Kidney (tissue), 14 donors: ENCODE results near the gene EPHA1. TPM values are rescaled to one million over a fixed set of nuclear protein-coding genes. Genes with fewer than 3 reads are reported as not detected.

Experiments
- DNase-seq, 5 donors: peaks; one replicate each; pipeline ENCODE4 v3.0.0-alpha.2; 2013 to 2020
- FAIRE-seq: peaks from 2 replicates; lab custom pipeline; 2012; peaks lifted over from hg19 to GRCh38; lab: Jason Lieb, UNC
- H3K27ac ChIP-seq, 2 donors: one replicate each; pipeline ENCODE4 v1.7.0; 2013; ENCODE audit warnings: low read depth in 2 of 2, low read length in 2 of 2, inconsistent platforms in 1 of 2
- H3K27me3 ChIP-seq: one replicate; pipeline ENCODE4 v1.7.1; 2013; ENCODE audit warnings: low read length, inconsistent platforms; ENCODE audit not compliant: control insufficient read depth, insufficient read depth
- H3K36me3 ChIP-seq, 3 donors: one replicate each; pipeline versions ENCODE4 v1.7.0 to v1.7.1; 2013; ENCODE audit warnings: low read length in 3 of 3, control low read depth in 1 of 3, inconsistent platforms in 1 of 3; ENCODE audit not compliant: insufficient read depth in 3 of 3, control insufficient read depth in 2 of 3
- H3K4me1 ChIP-seq, 3 donors: one replicate each; pipeline versions ENCODE4 v1.7.0 to v1.7.1; 2013; ENCODE audit warnings: low read length in 3 of 3, inconsistent platforms in 1 of 3, low read depth in 1 of 3; ENCODE audit not compliant: control insufficient read depth in 2 of 3, insufficient read depth in 2 of 3
- H3K4me3 ChIP-seq, 3 donors: one replicate each; pipeline versions ENCODE4 v1.7.0 to v1.8.1; 2013; ENCODE audit warnings: low read length in 3 of 3, control low read depth in 1 of 3, inconsistent platforms in 1 of 3
- H3K9ac ChIP-seq, 3 donors: one replicate each; pipeline versions ENCODE4 v1.7.0 to v1.7.1; 2013; ENCODE audit warnings: low read length in 3 of 3, control low read depth in 1 of 3, inconsistent platforms in 1 of 3
- H3K9me3 ChIP-seq, 3 donors: one replicate each; pipeline versions ENCODE4 v1.7.0 to v1.7.1; 2013; ENCODE audit warnings: low read length in 3 of 3, control low read depth in 1 of 3, inconsistent platforms in 1 of 3; ENCODE audit not compliant: control insufficient read depth in 2 of 3, insufficient read depth in 1 of 3
- CTCF ChIP-seq: IDR thresholded peaks from 3 replicates; pipeline ENCODE4 v1.5.1; 2012; ENCODE audit warnings: mild to moderate bottlenecking, moderate library complexity, borderline replicate concordance; ENCODE audit not compliant: insufficient read depth; ENCODE audit errors: extremely low read depth
- intact Hi-C: fragments of 100-400 bp; cut with DNase I; formaldehyde crosslinking; loops from one replicate; pipeline ENCODE4 v1.11.1; 2022
- polyA plus RNA-seq: library from polyadenylated mRNA; stranded (reverse); fragments of 350-450 nt; fragmentation: Illumina TruSeq; extraction: RNeasy Lipid Tissue Mini Kit (QIAGEN cat#74804); gene quantifications from one replicate; pipeline ENCODE4 v1.2.3, GENCODE V29; 2014; ENCODE audit warnings: low read depth, low replicate concordance; ENCODE audit not compliant: insufficient read depth
- total RNA-seq: library from RNA; stranded (reverse); fragmentation: NEBNext Ultra II Directional; extraction: Animal tissue kit (Norgen Biotek cat#: 25700); gene quantifications from one replicate; pipeline ENCODE4 v1.2.1, GENCODE V29; 2021
- donor health status: control.
- donor health status: control.
- donor health status: control.
- donor health status: control.
- donor health status: control.
- donor health status: DM: yes; HTN: yes; CAD: no.
- donor health status: Normal renal cell carcinoma (clear cell type).

Gene EPHA1
- total and polyA plus RNA-seq, 2 donors from 2014 or later, result 6.9 to 22.3 TPM

GRCh38 chr7:143380260-143380645 lies 28.4 kb downstream of the EPHA1 start:
- no peaks in the 10 kb centered on the region for H3K9me3 ChIP-seq
- peak overlapping the region; percentile 47 to 82 (median 75) for H3K4me3 ChIP-seq
- H3K4me1 ChIP-seq, result peaks cover 3 to 19% (median 7%) of the 10 kb centered on the region in 3 donors
- intact Hi-C loops, result no loop called here
- H3K36me3 ChIP-seq, result peaks cover 0 to 4% (median 0%) of the 10 kb centered on the region in 3 donors
- FAIRE-seq, result no peak
- peak overlapping the region; percentile 23 to 91 (median 87) for H3K9ac ChIP-seq
- TF ChIP-seq CTCF, result peak; percentile 82
- DNase-seq, result peak; percentile 93 to 96 (median 94)
- H3K27me3 ChIP-seq, result no peaks in the 10 kb centered on the region
- peak overlapping the region; percentile 97 to 98 for H3K27ac ChIP-seq

- FAIRE-seq (no peak), DNase-seq (peak in 1 of 5 donors; percentile 6)
- Histone ChIP-seq H3K27ac (peak overlapping the region; percentile 18 to 33), H3K27me3 (no peaks in the 10 kb centered on the region), H3K9me3 (no peaks in the 10 kb centered on the region), H3K4me3 (peak overlapping the region; percentile 1 to 82 (median 75)), H3K9ac (peak overlapping the region in 2 of 3 donors; percentile 47 to 87), H3K4me1 (peaks cover 3 to 16% (median 7%) of the 10 kb centered on the region in 3 donors), H3K36me3 (peaks cover 0 to 4% (median 0%) of the 10 kb centered on the region in 3 donors)
- no peak for TF ChIP-seq CTCF
- intact Hi-C loops, result no loop called here
Observed at GRCh38 chr7:143379611-143380259, 28.9 kb downstream of the EPHA1 start.

GRCh38 chr7:143376396-143376795 lies 32.3 kb downstream of the EPHA1 start:
- intact Hi-C loops, result no loop called here
- peaks cover 3 to 5% (median 3%) of the 10 kb centered on the region in 3 donors for H3K4me1 ChIP-seq

More at GRCh38 chr7:143376396-143376795, 32.3 kb downstream of the EPHA1 start:
- H3K4me3 ChIP-seq, result no peak overlapping the region
- H3K36me3 ChIP-seq, result no peaks in the 10 kb centered on the region
- DNase-seq (peak in 1 of 5 donors; percentile 15), FAIRE-seq (no peak)
- no peak for TF ChIP-seq CTCF
- H3K9me3 ChIP-seq, result no peaks in the 10 kb centered on the region
- H3K9ac ChIP-seq, result no peak overlapping the region
- H3K27ac ChIP-seq, result no peak overlapping the region
- H3K27me3 ChIP-seq, result no peaks in the 10 kb centered on the region
